ENCODE measurements around the gene FBXL2.

Gene FBXL2

DNA sequence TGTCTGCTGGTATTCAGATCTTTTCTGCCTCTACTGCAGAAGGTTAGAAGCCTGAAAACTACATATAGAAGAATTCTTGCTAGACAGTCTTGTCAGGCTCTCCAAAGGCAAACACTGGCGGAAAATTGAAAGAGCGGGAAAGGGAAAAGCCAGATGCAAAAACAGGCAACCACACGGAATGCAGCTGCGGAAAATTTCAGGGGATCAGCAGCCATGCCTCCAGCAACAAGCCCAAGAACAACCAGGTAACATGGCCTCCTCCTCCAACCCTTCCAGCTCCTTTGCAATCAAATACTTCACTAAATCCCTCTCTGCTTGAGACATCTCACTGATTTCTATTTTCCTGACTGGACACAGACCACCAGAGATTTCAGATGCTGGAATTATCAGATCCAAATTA lies 153.3 kb downstream of the FBXL2 start:
- no peak for DNase-seq

DNA sequence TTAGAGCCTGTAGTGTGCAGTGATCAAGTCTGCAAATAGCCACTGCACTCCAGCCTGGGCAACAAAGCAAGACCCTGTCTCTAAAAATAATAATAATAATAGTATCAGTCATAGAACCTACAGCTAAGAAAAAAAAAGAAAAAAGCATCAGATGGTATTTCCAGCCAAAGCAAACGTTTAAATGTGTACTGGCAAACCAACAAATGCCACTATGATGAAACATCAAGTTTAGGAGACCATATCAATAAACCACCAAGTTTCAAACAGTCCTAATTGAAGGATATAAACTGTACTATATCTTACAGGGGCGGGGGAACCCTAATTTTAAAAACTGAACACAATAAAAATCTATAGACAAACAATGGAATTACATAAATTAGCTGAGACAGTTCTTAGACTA lies 156.6 kb downstream of the FBXL2 start:
- no peak for DNase-seq

All from DMS 273 treated with DMSO at 0.1 percent for 48 hours (cell line).